HG03571 (cell line): Measurements from ENCODE around the gene COL1A2.

Experiments
- ATAC-seq: cut with Tn5 transposase; IDR thresholded peaks from one replicate; pipeline ENCODE4 v1.9.1; 2021; ENCODE audit not compliant: unreplicated experiment

The COL1A2 gene

GRCh38 chr7:94476251-94476840 lies 81.7 kb downstream of the COL1A2 start:
- no peak for ATAC-seq

GRCh38 chr7:94477878-94478277 lies 83.2 kb downstream of the COL1A2 start:
- ATAC-seq: no peak

- no peak for ATAC-seq
Measured at GRCh38 chr7:94478648-94479214, 84.0 kb downstream of the COL1A2 start.
